Right atrium auricular region (tissue), 2 donors: ENCODE data around the gene TANGO2. TPM values are rescaled to one million over a fixed set of nuclear protein-coding genes. Genes with fewer than 3 reads are reported as not detected.

Experiments used
- DNase-seq: peaks from one replicate; pipeline ENCODE4 v3.0.0-alpha.2; 2019; ENCODE audit warnings: low spot score
- H3K27ac ChIP-seq, 2 donors: fragments of 200-600 bp; sonication (generic); 1 replicate in 1 of 2; 2 replicates in 1 of 2; pipeline ENCODE4 v1.5.1; 2016 to 2019
- H3K27me3 ChIP-seq, 2 donors: fragments of 200-600 bp; sonication (generic); one replicate each; pipeline versions ENCODE4 v1.5.1 to v1.6.0; 2017 to 2019
- H3K36me3 ChIP-seq: fragments of 200-600 bp; sonication (generic); one replicate; pipeline ENCODE4 v1.5.1; 2016
- H3K4me1 ChIP-seq, 2 donors: fragments of 200-600 bp; sonication (generic); one replicate each; pipeline versions ENCODE4 v1.5.1 to v1.6.0; 2017 to 2019
- H3K4me3 ChIP-seq, 2 donors: fragments of 200-600 bp; sonication (generic); 1 replicate in 1 of 2; 2 replicates in 1 of 2; pipeline ENCODE4 v1.5.1; 2017 to 2019; ENCODE audit warnings: mild to moderate bottlenecking in 1 of 2, moderate library complexity in 1 of 2
- H3K9me3 ChIP-seq, 2 donors: fragments of 200-600 bp; sonication (generic); one replicate each; pipeline ENCODE4 v1.5.1; 2019
- CTCF ChIP-seq, 2 donors: fragments of 200-600 bp; sonication (generic); IDR thresholded peaks; one replicate each; pipeline ENCODE4 v1.5.1; 2019; ENCODE audit warnings: antibody characterized with exemption in 2 of 2
- total RNA-seq, 2 donors: library from RNA; depleted of rRNA; stranded (reverse); fragments of >200 nt; gene quantifications; one replicate each; pipeline ENCODE4 v1.1.0, GENCODE V29; 2016

TANGO2 gene
- total RNA-seq, 2 donors from 2014 or later = 95.2 to 101 TPM

GRCh38 chr22:20019661-20020532 is 1.0 kb upstream of the TANGO2 start:
- H3K4me3 ChIP-seq = peak overlapping the region in 1 of 2 donors; percentile 93
- no peaks in the 10 kb centered on the region for H3K9me3 ChIP-seq
- no peak for TF ChIP-seq CTCF (IDR thresholded peaks at IDR 0.05)
- H3K4me1 ChIP-seq = peaks cover 0 to 58% of the 10 kb centered on the region in 2 donors
- H3K36me3 ChIP-seq = peaks cover 6% of the 10 kb centered on the region
- no peaks in the 10 kb centered on the region for H3K27me3 ChIP-seq
- no peak for DNase-seq
- H3K27ac ChIP-seq = peak overlapping the region; percentile 81 to 99

- Histone ChIP-seq H3K27ac (peak overlapping the region; percentile 95 to 99), H3K36me3 (peaks cover 6% of the 10 kb centered on the region), H3K27me3 (no peaks in the 10 kb centered on the region), H3K9me3 (no peaks in the 10 kb centered on the region), H3K4me1 (peaks cover 0 to 48% of the 10 kb centered on the region in 2 donors), H3K4me3 (peak overlapping the region; percentile 93 to 99)
- DNase-seq = peak; percentile 82
- no peak for TF ChIP-seq CTCF (IDR thresholded peaks at IDR 0.05)
Measured at GRCh38 chr22:20021196-20022181, 579 bp downstream of the TANGO2 start.

GRCh38 chr22:20022231-20022977 is 1.5 kb downstream of the TANGO2 start:
- Histone ChIP-seq H3K9me3 (no peaks in the 10 kb centered on the region), H3K27ac (peak overlapping the region; percentile 95 to 99), H3K4me3 (peak overlapping the region; percentile 1 to 93), H3K36me3 (peaks cover 6% of the 10 kb centered on the region), H3K27me3 (no peaks in the 10 kb centered on the region), H3K4me1 (peaks cover 0 to 42% of the 10 kb centered on the region in 2 donors)
- TF ChIP-seq CTCF (IDR thresholded peaks at IDR 0.05) = no peak
- no peak for DNase-seq

- H3K9me3 ChIP-seq = no peaks in the 10 kb centered on the region
- DNase-seq = no peak
- H3K4me1 ChIP-seq = peaks cover 0 to 41% of the 10 kb centered on the region in 2 donors
- H3K36me3 ChIP-seq = peaks cover 6% of the 10 kb centered on the region
- H3K27ac ChIP-seq = peak overlapping the region; percentile 95 to 99
- H3K27me3 ChIP-seq = no peaks in the 10 kb centered on the region
- H3K4me3 ChIP-seq = no peak overlapping the region
- TF ChIP-seq CTCF (IDR thresholded peaks at IDR 0.05) = no peak
Measured at GRCh38 chr22:20022978-20023613, 2.2 kb downstream of the TANGO2 start.

GRCh38 chr22:20024225-20024624 is 3.3 kb downstream of the TANGO2 start:
- Histone ChIP-seq H3K4me3 (no peak overlapping the region), H3K36me3 (peaks cover 6% of the 10 kb centered on the region), H3K27me3 (no peaks in the 10 kb centered on the region), H3K27ac (peak overlapping the region; percentile 95 to 99), H3K4me1 (peaks cover 0 to 50% of the 10 kb centered on the region in 2 donors), H3K9me3 (no peaks in the 10 kb centered on the region)
- DNase-seq = no peak
- no peak for TF ChIP-seq CTCF (IDR thresholded peaks at IDR 0.05)
